Stimulated activated effector memory CD8-positive, alpha-beta T cell treated with anti-CD3 and anti-CD28 coated beads, Interleukin-12 subunit alpha, Interleukin-12 subunit beta, amount 100 ng/mL, for 72 hours (primary cell): Measurements from ENCODE around the gene RXRB.

ENCODE experiments used
- ATAC-seq: fragments of 150-1000 bp; cut with Tn5 transposase; 2 replicates; pipeline ENCODE4 v1.10.0; 2021
- DNase-seq, 2 donors: peaks; one replicate each; pipeline ENCODE4 v3.0.0; 2021 to 2022; ENCODE audit warnings: low spot score in 2 of 2
- H3K27ac Mint-ChIP-seq: one replicate; pipeline ENCODE4 v1.8.0; 2022; ENCODE audit warnings: mild to moderate bottlenecking, mixed read lengths
- H3K36me3 Mint-ChIP-seq: one replicate; pipeline ENCODE4 v1.8.0; 2022; ENCODE audit warnings: mild to moderate bottlenecking, mixed read lengths
- H3K4me1 Mint-ChIP-seq: one replicate; pipeline ENCODE4 v1.8.0; 2022; ENCODE audit warnings: mixed read lengths
- H3K4me3 Mint-ChIP-seq: one replicate; pipeline ENCODE4 v1.8.0; 2022; ENCODE audit warnings: mild to moderate bottlenecking, mixed read lengths
- H3K9me3 Mint-ChIP-seq: one replicate; pipeline ENCODE4 v1.8.0; 2022; ENCODE audit warnings: mixed read lengths

The RXRB gene

GRCh38 chr6:33167374-33168283, 32.8 kb downstream of the RXRB start:
- H3K36me3 Mint-ChIP-seq, result no peaks in the 10 kb centered on the region
- no peak for DNase-seq
- no peaks in the 10 kb centered on the region for H3K9me3 Mint-ChIP-seq
- H3K4me1 Mint-ChIP-seq, result peaks cover 7% of the 10 kb centered on the region
- no peak for ATAC-seq
- no peak overlapping the region for H3K4me3 Mint-ChIP-seq
- no peak overlapping the region for H3K27ac Mint-ChIP-seq

- ATAC-seq (no peak), DNase-seq (no peak)
- Mint-ChIP-seq H3K36me3 (no peaks in the 10 kb centered on the region), H3K4me3 (no peak overlapping the region), H3K9me3 (no peaks in the 10 kb centered on the region), H3K27ac (no peak overlapping the region), H3K4me1 (peaks cover 14% of the 10 kb centered on the region)
Measured at GRCh38 chr6:33166811-33167210, 33.7 kb downstream of the RXRB start.

- no peaks in the 10 kb centered on the region for H3K36me3 Mint-ChIP-seq
- peaks cover 18% of the 10 kb centered on the region for H3K4me1 Mint-ChIP-seq
- no peak overlapping the region for H3K4me3 Mint-ChIP-seq
- DNase-seq, result no peak
- ATAC-seq, result no peak
- H3K27ac Mint-ChIP-seq, result no peak overlapping the region
- H3K9me3 Mint-ChIP-seq, result no peaks in the 10 kb centered on the region
Measured at GRCh38 chr6:33166363-33166762, 34.1 kb downstream of the RXRB start.

- peaks cover 22% of the 10 kb centered on the region for H3K4me1 Mint-ChIP-seq
- no peak overlapping the region for H3K4me3 Mint-ChIP-seq
- peak overlapping the region; percentile 76 for H3K27ac Mint-ChIP-seq
- ATAC-seq (no peak), DNase-seq (no peak)
- H3K36me3 Mint-ChIP-seq, result no peaks in the 10 kb centered on the region
- no peaks in the 10 kb centered on the region for H3K9me3 Mint-ChIP-seq
Measured at GRCh38 chr6:33165581-33166258, 34.7 kb downstream of the RXRB start.

- H3K4me1 Mint-ChIP-seq, result peaks cover 22% of the 10 kb centered on the region
- no peak for ATAC-seq
Measured at GRCh38 chr6:33164665-33165373, 35.6 kb downstream of the RXRB start.

GRCh38 chr6:33164176-33164575, 36.3 kb downstream of the RXRB start:
- Mint-ChIP-seq H3K36me3 (no peaks in the 10 kb centered on the region), H3K4me1 (peaks cover 19% of the 10 kb centered on the region), H3K9me3 (no peaks in the 10 kb centered on the region), H3K4me3 (no peak overlapping the region), H3K27ac (no peak overlapping the region)
- no peak for ATAC-seq
- DNase-seq, result no peak

More at GRCh38 chr6:33164665-33165373, 35.6 kb downstream of the RXRB start:
- Mint-ChIP-seq H3K4me3 (no peak overlapping the region), H3K9me3 (no peaks in the 10 kb centered on the region), H3K36me3 (no peaks in the 10 kb centered on the region), H3K27ac (no peak overlapping the region)
- no peak for DNase-seq

GRCh38 chr6:33163540-33163939, 36.9 kb downstream of the RXRB start:
- ATAC-seq, result no peak
- Mint-ChIP-seq H3K4me1 (peaks cover 15% of the 10 kb centered on the region), H3K9me3 (no peaks in the 10 kb centered on the region), H3K4me3 (no peak overlapping the region), H3K36me3 (no peaks in the 10 kb centered on the region), H3K27ac (no peak overlapping the region)
- no peak for DNase-seq

- H3K4me1 Mint-ChIP-seq, result peaks cover 15% of the 10 kb centered on the region
- H3K9me3 Mint-ChIP-seq, result no peaks in the 10 kb centered on the region
Measured at GRCh38 chr6:33161354-33162331, 38.8 kb downstream of the RXRB start.

GRCh38 chr6:33160728-33161344, 39.6 kb downstream of the RXRB start:
- no peak for ATAC-seq
- Mint-ChIP-seq H3K9me3 (no peaks in the 10 kb centered on the region), H3K4me3 (peak overlapping the region; percentile 81), H3K36me3 (no peaks in the 10 kb centered on the region), H3K4me1 (peaks cover 15% of the 10 kb centered on the region), H3K27ac (peak overlapping the region; percentile 91)
- no peak for DNase-seq

More at GRCh38 chr6:33161354-33162331, 38.8 kb downstream of the RXRB start:
- Mint-ChIP-seq H3K4me3 (peak overlapping the region; percentile 81), H3K27ac (peak overlapping the region; percentile 91), H3K36me3 (no peaks in the 10 kb centered on the region)
- DNase-seq (peak; percentile 93), ATAC-seq (peak; percentile 93)

- no peaks in the 10 kb centered on the region for H3K36me3 Mint-ChIP-seq
- ATAC-seq (no peak), DNase-seq (no peak)
- no peaks in the 10 kb centered on the region for H3K9me3 Mint-ChIP-seq
- H3K4me3 Mint-ChIP-seq, result no peak overlapping the region
- no peak overlapping the region for H3K27ac Mint-ChIP-seq
- H3K4me1 Mint-ChIP-seq, result peaks cover 15% of the 10 kb centered on the region
Measured at GRCh38 chr6:33160096-33160495, 40.4 kb downstream of the RXRB start.

GRCh38 chr6:33156964-33157363, 43.5 kb downstream of the RXRB start:
- DNase-seq (no peak), ATAC-seq (no peak)
- Mint-ChIP-seq H3K27ac (no peak overlapping the region), H3K36me3 (no peaks in the 10 kb centered on the region), H3K4me3 (no peak overlapping the region), H3K9me3 (peaks cover under 1% of the 10 kb centered on the region), H3K4me1 (peaks cover 10% of the 10 kb centered on the region)

GRCh38 chr6:33156561-33156960, 43.9 kb downstream of the RXRB start:
- Mint-ChIP-seq H3K4me3 (no peak overlapping the region), H3K4me1 (peaks cover 6% of the 10 kb centered on the region), H3K9me3 (peaks cover 3% of the 10 kb centered on the region), H3K27ac (no peak overlapping the region), H3K36me3 (no peaks in the 10 kb centered on the region)
- ATAC-seq (no peak), DNase-seq (no peak)

GRCh38 chr6:33154349-33154748, 46.1 kb downstream of the RXRB start:
- H3K4me1 Mint-ChIP-seq, result no peaks in the 10 kb centered on the region
- no peak overlapping the region for H3K27ac Mint-ChIP-seq
- H3K4me3 Mint-ChIP-seq, result no peak overlapping the region
- no peak for DNase-seq
- peaks cover 3% of the 10 kb centered on the region for H3K9me3 Mint-ChIP-seq
- H3K36me3 Mint-ChIP-seq, result no peaks in the 10 kb centered on the region
- no peak for ATAC-seq

GRCh38 chr6:33151050-33151449, 49.4 kb downstream of the RXRB start:
- no peak overlapping the region for H3K4me3 Mint-ChIP-seq
- DNase-seq, result no peak
- peaks cover 3% of the 10 kb centered on the region for H3K9me3 Mint-ChIP-seq
- no peaks in the 10 kb centered on the region for H3K36me3 Mint-ChIP-seq
- no peaks in the 10 kb centered on the region for H3K4me1 Mint-ChIP-seq
- no peak for ATAC-seq
- no peak overlapping the region for H3K27ac Mint-ChIP-seq
